ENCODE data around the gene APC2.

The APC2 gene

DNA sequence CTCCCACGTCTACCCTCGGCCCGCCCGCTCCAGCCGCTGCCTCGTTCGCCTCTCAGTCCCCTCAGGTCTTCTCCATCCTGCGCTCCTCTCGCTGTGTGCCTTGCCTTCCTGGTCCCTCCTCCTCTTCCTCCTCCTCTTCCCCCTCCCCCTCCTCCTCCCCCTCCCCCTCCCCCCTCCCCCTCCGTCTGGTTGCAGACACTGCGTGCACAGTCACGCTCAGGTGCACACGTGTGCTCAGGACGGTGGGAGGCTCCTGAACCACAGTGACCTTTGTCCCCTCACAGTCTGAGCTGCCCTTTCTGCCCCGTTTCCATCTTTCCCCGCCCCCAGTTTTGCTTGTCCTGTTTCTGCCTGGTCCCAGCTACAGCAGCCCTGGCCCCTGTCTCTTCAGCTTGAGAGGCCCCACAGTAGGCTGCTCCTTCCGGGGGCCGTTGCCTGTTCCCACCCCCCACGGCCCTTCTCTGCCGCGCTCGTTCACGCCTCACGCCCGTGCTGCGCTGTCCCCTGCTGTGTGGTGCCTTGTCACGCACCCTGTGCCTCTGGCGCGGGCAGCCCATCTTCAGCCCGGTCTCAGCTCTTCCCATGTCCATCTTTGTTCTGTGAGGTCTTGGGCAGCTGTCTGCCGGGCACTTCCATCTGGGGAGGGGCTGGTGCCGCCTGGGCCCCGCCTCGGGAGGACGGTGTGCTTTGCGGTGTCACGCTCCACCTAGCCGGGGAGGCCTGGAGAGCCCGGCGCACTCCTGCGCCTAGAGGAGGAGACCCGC is 25.5 kb upstream of the APC2 start:
- TF ChIP-seq CTCF (IDR thresholded peaks at IDR 0.05; ENCODE audit: control insufficient read depth, insufficient read depth, low read depth, low read length, missing control alignments) = no peak
- DNase-seq (ENCODE audit: low read depth) = no peak
- no peak overlapping the region for H3K4me3 ChIP-seq (ENCODE audit: control insufficient read depth, low read depth, low read length)

DNA sequence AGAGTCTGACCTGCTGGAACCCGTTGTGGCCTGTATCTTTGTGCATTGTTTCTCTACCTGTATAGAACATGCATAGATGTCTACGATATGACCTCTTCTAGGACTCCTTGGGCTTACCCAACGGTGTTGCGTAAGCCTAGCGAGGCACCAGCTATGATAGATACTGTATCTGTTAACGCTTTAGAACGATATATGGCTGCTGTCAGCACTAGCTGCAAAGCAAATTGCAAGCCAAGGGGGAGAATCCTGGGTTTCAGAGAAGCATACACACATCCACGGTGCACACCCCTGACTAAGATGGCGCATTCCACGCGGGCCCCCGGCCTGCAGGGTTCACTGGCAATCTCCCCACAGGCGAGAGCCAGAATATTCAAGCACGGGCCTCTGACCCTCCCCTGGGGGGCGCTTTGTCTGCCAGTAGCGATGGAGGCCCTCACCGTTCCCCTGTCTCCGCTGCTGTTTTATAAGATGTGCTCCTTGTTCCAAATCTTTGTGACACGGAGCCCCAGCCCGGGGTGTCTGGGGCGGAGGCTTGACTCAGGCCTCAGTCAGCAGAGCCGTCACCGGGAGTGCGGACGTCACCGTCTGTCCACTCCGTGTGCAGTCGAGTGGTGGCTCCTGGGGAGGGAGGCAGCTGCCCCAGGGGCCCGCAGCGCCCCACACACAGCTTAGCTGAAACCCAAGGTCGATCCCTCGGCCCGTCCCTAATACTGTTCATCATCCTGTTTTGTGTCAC is 24.7 kb upstream of the APC2 start:
- H3K4me3 ChIP-seq (ENCODE audit: control insufficient read depth, low read depth, low read length) = no peak overlapping the region
- no peak for DNase-seq (ENCODE audit: low read depth)
- TF ChIP-seq CTCF (IDR thresholded peaks at IDR 0.05; ENCODE audit: control insufficient read depth, insufficient read depth, low read depth, low read length, missing control alignments) = no peak

GRCh38 chr19:1425902-1426301 is 24.0 kb upstream of the APC2 start:
- H3K4me3 ChIP-seq (ENCODE audit: control insufficient read depth, low read depth, low read length) = no peak overlapping the region
- no peak for DNase-seq (ENCODE audit: low read depth)
- TF ChIP-seq CTCF (IDR thresholded peaks at IDR 0.05; ENCODE audit: control insufficient read depth, insufficient read depth, low read depth, low read length, missing control alignments) = no peak

GRCh38 chr19:1426736-1427135 is 23.2 kb upstream of the APC2 start:
- no peak overlapping the region for H3K4me3 ChIP-seq (ENCODE audit: control insufficient read depth, low read depth, low read length)
- TF ChIP-seq CTCF (IDR thresholded peaks at IDR 0.05; ENCODE audit: control insufficient read depth, insufficient read depth, low read depth, low read length, missing control alignments) = no peak
- no peak for DNase-seq (ENCODE audit: low read depth)

DNA sequence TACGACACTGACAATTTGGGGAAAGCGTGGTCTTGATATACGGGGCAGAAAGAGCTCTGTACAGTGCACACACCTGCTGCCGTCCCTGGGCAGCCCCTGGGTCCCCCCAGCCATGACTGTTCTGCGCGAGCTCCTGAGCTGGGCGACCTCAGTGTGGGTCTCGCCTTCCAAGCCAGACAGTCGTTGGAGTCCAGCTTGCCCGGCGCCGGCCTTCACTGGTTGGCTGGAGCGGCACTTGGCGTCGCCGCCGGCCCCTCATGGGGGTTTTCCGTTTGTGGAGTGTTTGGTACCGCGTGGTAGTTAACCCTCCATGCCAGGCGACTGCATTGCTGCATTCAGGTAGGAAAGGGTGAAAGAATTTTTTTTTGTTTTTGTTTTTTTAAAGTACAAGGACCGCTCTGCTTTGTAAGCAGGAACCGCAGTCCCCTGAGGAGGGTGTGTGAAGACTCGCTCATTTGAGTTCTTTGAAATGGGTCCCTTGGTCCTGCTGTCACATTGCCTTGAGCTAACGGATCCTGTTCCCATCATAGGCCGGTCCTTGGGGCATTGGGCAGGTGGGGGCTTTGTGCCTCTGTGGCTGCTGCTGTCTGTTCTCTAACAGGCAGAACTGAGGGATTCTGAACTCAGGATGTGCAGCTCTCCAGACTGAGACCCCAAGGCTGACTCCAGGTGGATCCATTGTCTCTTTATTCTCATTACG is 22.6 kb upstream of the APC2 start:
- no peak for TF ChIP-seq CTCF (IDR thresholded peaks at IDR 0.05; ENCODE audit: control insufficient read depth, insufficient read depth, low read depth, low read length, missing control alignments)
- H3K4me3 ChIP-seq (ENCODE audit: control insufficient read depth, low read depth, low read length) = no peak overlapping the region
- no peak for DNase-seq (ENCODE audit: low read depth)

GRCh38 chr19:1428738-1429391 is 21.1 kb upstream of the APC2 start:
- no peak for DNase-seq (ENCODE audit: low read depth)
- no peak overlapping the region for H3K4me3 ChIP-seq (ENCODE audit: control insufficient read depth, low read depth, low read length)
- no peak for TF ChIP-seq CTCF (IDR thresholded peaks at IDR 0.05; ENCODE audit: control insufficient read depth, insufficient read depth, low read depth, low read length, missing control alignments)
